GM12878 (cell line): Measurements from ENCODE around the gene IRX6. TPM values are rescaled to one million over a fixed set of nuclear protein-coding genes. Genes with fewer than 3 reads are reported as not detected.

Experiments
- ATAC-seq: fragments of 200-7000 bp; cut with Tn5 transposase; 3 replicates; pipeline ENCODE4 v1.9.1; 2020; ENCODE audit warnings: mild to moderate bottlenecking, moderate library complexity
- BruUV-seq: library from RNA; stranded (reverse); fragments of 400-500 nt; replicated peaks from 2 replicates; lab custom pipeline; 2021; lab: Mats Ljungman, UMichigan
- CTCF ChIA-PET: fragments of 300-600 bp; sonication (Branson Sonifier 250); formaldehyde crosslinking; extraction: SDS; loops from one replicate; lab custom pipeline; 2021; ENCODE audit warnings: inconsistent platforms; lab: Yijun Ruan, JAX
- POLR2A ChIA-PET: fragments of 350-600 bp; formaldehyde crosslinking; extraction: SDS; loops from one replicate; lab custom pipeline; 2021; ENCODE audit warnings: inconsistent platforms; lab: Charles Lee
- RAD21 ChIA-PET: fragments of 300-600 bp; sonication (Branson Sonifier 250); formaldehyde crosslinking; loops from one replicate; lab custom pipeline; 2023; ENCODE audit warnings: antibody characterized with exemption; ENCODE audit not compliant: unreplicated experiment; lab: Charles Lee
- SMC1A ChIA-PET: fragments of 300-600 bp; sonication (Branson Sonifier 250); formaldehyde crosslinking; loops from one replicate; lab custom pipeline; 2023; ENCODE audit not compliant: unreplicated experiment, uncharacterized antibody; lab: Charles Lee
- DNase-seq: peaks from one replicate; pipeline ENCODE4 v3.0.0-alpha.2; 2011; ENCODE audit warnings: low read depth, low spot score
- FAIRE-seq: peaks from 3 replicates; lab custom pipeline; 2011; peaks lifted over from hg19 to GRCh38; lab: Jason Lieb, UNC
- H2AFZ ChIP-seq: 2 replicates; pipeline ENCODE4 v1.6.0; 2011; ENCODE audit warnings: low read depth, low read length, control low read depth; ENCODE audit not compliant: control insufficient read depth
- H3K27ac ChIP-seq: 2 replicates; pipeline ENCODE4 v1.5.1; 2011; ENCODE audit warnings: control low read depth; ENCODE audit not compliant: control insufficient read depth, insufficient read depth
- H3K27me3 ChIP-seq, 2 experiments: replicated peaks in 1 of 2; 2 replicates each; pipeline versions ENCODE4 v1.6.0 to v1.6.1; 2011; ENCODE audit warnings: low read length in 1 of 2; ENCODE audit not compliant: control insufficient read depth in 2 of 2, insufficient read depth in 2 of 2
- H3K36me3 ChIP-seq, 2 experiments: 2 replicates each; pipeline ENCODE4 v1.5.1; 2011; ENCODE audit warnings: low read length in 1 of 2; ENCODE audit not compliant: control insufficient read depth in 2 of 2, insufficient read depth in 2 of 2
- H3K4me1 ChIP-seq: 2 replicates; pipeline ENCODE4 v1.6.1; 2011; ENCODE audit warnings: mild to moderate bottlenecking, low read length, moderate library complexity, mixed read lengths; ENCODE audit not compliant: control insufficient read depth, insufficient read depth
- H3K4me2 ChIP-seq: 2 replicates; pipeline ENCODE4 v1.6.0; 2011; ENCODE audit warnings: control low read depth; ENCODE audit not compliant: control insufficient read depth, insufficient read depth
- H3K4me3 ChIP-seq: fragments of 200-600 bp; sonication (generic); 2 replicates; pipeline ENCODE4 v1.5.1; 2016
- H3K79me2 ChIP-seq: 2 replicates; pipeline ENCODE4 v1.6.0; 2011; ENCODE audit warnings: low read length; ENCODE audit not compliant: control insufficient read depth, insufficient read depth
- H3K9ac ChIP-seq: 2 replicates; pipeline ENCODE4 v1.8.0; 2011; ENCODE audit warnings: low read length, control low read depth, mixed read lengths; ENCODE audit not compliant: control insufficient read depth, insufficient read depth
- H3K9me3 ChIP-seq: replicated peaks from 3 replicates; pipeline ENCODE4 v1.5.1; 2011; ENCODE audit warnings: mild to moderate bottlenecking, low read length; ENCODE audit not compliant: control insufficient read depth, insufficient read depth
- H4K20me1 ChIP-seq: 2 replicates; pipeline ENCODE4 v1.6.0; 2011; ENCODE audit not compliant: control insufficient read depth, insufficient read depth
- BACH1 ChIP-seq: fragments of 450-650 bp; IDR thresholded peaks from 2 replicates; pipeline ENCODE4 v1.6.1; 2017; ENCODE audit warnings: mild to moderate bottlenecking, borderline replicate concordance
- BRCA1 ChIP-seq: IDR thresholded peaks from 2 replicates; pipeline ENCODE4 v1.6.1; 2011; ENCODE audit warnings: low read depth, low read length, improper control_type of control experiment
- CBFB ChIP-seq: IDR thresholded peaks from 2 replicates; pipeline ENCODE4 v1.6.1; 2016; ENCODE audit warnings: antibody characterized with exemption, low read depth
- CHD4 ChIP-seq: fragments of 200-600 bp; sonication (generic); IDR thresholded peaks from 2 replicates; pipeline ENCODE4 v1.6.1; 2016; ENCODE audit warnings: mild to moderate bottlenecking
- EZH2 ChIP-seq: IDR thresholded peaks from 2 replicates; pipeline ENCODE4 v1.6.1; 2012; ENCODE audit warnings: low read depth, mild to moderate bottlenecking, control low read depth, inconsistent platforms, low read length, borderline replicate concordance; ENCODE audit not compliant: control insufficient read depth
- IRF4 ChIP-seq: IDR thresholded peaks from 2 replicates; pipeline ENCODE4 v1.6.1; 2011; ENCODE audit warnings: low read depth, low read length
- NBN ChIP-seq: fragments of 450-650 bp; IDR thresholded peaks from 2 replicates; pipeline ENCODE4 v1.6.1; 2016
- SIX5 ChIP-seq: IDR thresholded peaks from 2 replicates; pipeline ENCODE4 v1.6.1; 2011; ENCODE audit warnings: mild to moderate bottlenecking, low read depth, low read length, moderate library complexity; ENCODE audit not compliant: severe bottlenecking
- SMAD1 ChIP-seq: fragments of 450-650 bp; IDR thresholded peaks from 2 replicates; pipeline ENCODE4 v1.6.1; 2018; ENCODE audit warnings: mild to moderate bottlenecking, low read depth; ENCODE audit not compliant: partially characterized antibody
- USF2 ChIP-seq: IDR thresholded peaks from 2 replicates; pipeline ENCODE4 v1.6.1; 2011; ENCODE audit warnings: low read depth, low read length, improper control_type of control experiment, borderline replicate concordance
- ZBTB4 ChIP-seq: fragments of 450-650 bp; formaldehyde crosslinking; IDR thresholded peaks from 2 replicates; pipeline ENCODE4 v1.4.0; 2022; ENCODE audit warnings: mild to moderate bottlenecking, moderate library complexity
- ZNF207 ChIP-seq: fragments of 450-650 bp; IDR thresholded peaks from 2 replicates; pipeline ENCODE4 v1.6.1; 2014; ENCODE audit warnings: antibody characterized with exemption, mild to moderate bottlenecking, borderline replicate concordance
- ZNF687 ChIP-seq: fragments of 450-650 bp; IDR thresholded peaks from 2 replicates; pipeline ENCODE4 v1.6.1; 2017; ENCODE audit warnings: mild to moderate bottlenecking, moderate library complexity
- in situ Hi-C: fragments of 300-500 bp; cut with MboI; formaldehyde crosslinking; loops from 9 replicates; pipeline ENCODE4 v1.14.3; 2018; ENCODE audit warnings: mixed read lengths
- intact Hi-C: fragments of 100-400 bp; cut with micrococcal nuclease; formaldehyde crosslinking; loops from one replicate; pipeline ENCODE4 v1.14.2; 2022; ENCODE audit not compliant: unreplicated experiment
- polyA plus RNA-seq, 11 experiments: library from polyadenylated mRNA; depleted of rRNA in 4 of 11; unstranded in 6 of 11; stranded (reverse) in 5 of 11; fragments of >200 nt; fragmentation: Nextera tagmentation in 4 of 11; fragmentation: Illumina TruSeq in 1 of 11; extraction: Ambion mirVana in 4 of 11; extraction: Trizol in 1 of 11; gene quantifications; 1 replicate in 1 of 11; 2 replicates in 10 of 11; pipeline versions ENCODE4 v1.2.1 to v1.2.3, GENCODE V29; 2011 to 2016; ENCODE audit warnings: inconsistent platforms in 2 of 11, missing spikeins in 2 of 11, low read depth in 1 of 11
- total RNA-seq, 4 experiments: library from RNA; depleted of rRNA in 3 of 4; stranded (reverse); fragments of >200 nt in 3 of 4; fragmentation: Illumina TruSeq in 1 of 4; extraction: Trizol in 1 of 4; gene quantifications; 2 replicates each; pipeline versions ENCODE4 v1.2.1 to v1.2.3, GENCODE V29; 2013 to 2021

IRX6 gene
- total and polyA plus RNA-seq, 10 of the 15 experiments (the other 5 are each of a cell fraction or from before 2014, with no cell fraction given): not detected

- RAD21 ChIA-PET: no interaction called here
- Histone ChIP-seq H2AFZ (no peak overlapping the region), H3K27ac (no peak overlapping the region), H3K9me3 (no peaks in the 10 kb centered on the region), H3K4me1 (no peaks in the 10 kb centered on the region), H3K36me3 (no peaks in the 10 kb centered on the region), H3K4me3 (no peak overlapping the region), H3K9ac (no peak overlapping the region)
- no peak for ATAC-seq
- FAIRE-seq: no peak
- in situ Hi-C loops: no loop called here
- TF ChIP-seq ZNF687: no peak
- no peak for TF ChIP-seq SMAD1
- no peak for TF ChIP-seq USF2
- TF ChIP-seq CBFB: no peak
- TF ChIP-seq ZNF207: no peak
- TF ChIP-seq BRCA1: no peak
- no peak for TF ChIP-seq ZBTB4 (CRISPR knock-in tag)
- no peak for TF ChIP-seq EZH2
- no peak for TF ChIP-seq BACH1
- TF ChIP-seq CHD4: no peak
- TF ChIP-seq NBN: no peak
- no peak for TF ChIP-seq IRF4
- TF ChIP-seq SIX5: no peak
- TF ChIP-seq, all 136 proteins: peak for 0
- POLR2A ChIA-PET: no interaction called here
- H3K4me2 ChIP-seq: no peak overlapping the region
- no peaks in the 10 kb centered on the region for H4K20me1 ChIP-seq
- BruUV-seq: no TSS peak
- intact Hi-C loops: no loop called here
- no peak for DNase-seq
- H3K79me2 ChIP-seq: no peaks in the 10 kb centered on the region
- SMC1A ChIA-PET: no interaction called here
- CTCF ChIA-PET: interaction anchor here (0.7 to 1.3 kb wide), 2 partner anchors 10 to 32 kb away, joined by 3 read pairs; no protein-coding TSS in a partner anchor
- no peaks in the 10 kb centered on the region for H3K27me3 ChIP-seq
These were observed 27.0 kb downstream of the IRX6 start for GRCh38 chr16:55350984-55351383.
